Measurements from ENCODE around the gene LOXL1.

Gene LOXL1

DNA sequence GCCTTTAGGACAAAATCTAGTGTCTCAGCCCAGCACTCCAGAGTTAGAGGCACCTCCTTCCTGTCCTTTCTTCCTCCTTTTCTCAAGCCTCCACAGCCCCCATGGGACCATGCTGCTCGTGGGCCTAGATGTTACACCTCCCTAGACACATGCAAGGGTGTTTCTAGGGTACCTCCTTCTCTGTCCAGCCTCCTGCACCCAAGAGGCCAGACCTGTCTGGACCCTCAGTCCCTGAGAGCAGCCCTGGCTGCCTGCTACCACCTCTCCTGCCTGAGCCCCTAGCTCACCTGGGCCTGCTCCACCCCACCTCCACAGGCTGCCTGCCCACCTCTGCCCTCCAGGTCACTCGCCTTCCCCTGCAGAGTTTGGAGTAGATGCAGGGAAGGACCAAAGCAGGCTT is 5.2 kb downstream of the LOXL1 start:
- FAIRE-seq (no peak), DNase-seq (ENCODE audit: insufficient read length, low spot score) (no peak)
- TF ChIP-seq, protein P1, sequence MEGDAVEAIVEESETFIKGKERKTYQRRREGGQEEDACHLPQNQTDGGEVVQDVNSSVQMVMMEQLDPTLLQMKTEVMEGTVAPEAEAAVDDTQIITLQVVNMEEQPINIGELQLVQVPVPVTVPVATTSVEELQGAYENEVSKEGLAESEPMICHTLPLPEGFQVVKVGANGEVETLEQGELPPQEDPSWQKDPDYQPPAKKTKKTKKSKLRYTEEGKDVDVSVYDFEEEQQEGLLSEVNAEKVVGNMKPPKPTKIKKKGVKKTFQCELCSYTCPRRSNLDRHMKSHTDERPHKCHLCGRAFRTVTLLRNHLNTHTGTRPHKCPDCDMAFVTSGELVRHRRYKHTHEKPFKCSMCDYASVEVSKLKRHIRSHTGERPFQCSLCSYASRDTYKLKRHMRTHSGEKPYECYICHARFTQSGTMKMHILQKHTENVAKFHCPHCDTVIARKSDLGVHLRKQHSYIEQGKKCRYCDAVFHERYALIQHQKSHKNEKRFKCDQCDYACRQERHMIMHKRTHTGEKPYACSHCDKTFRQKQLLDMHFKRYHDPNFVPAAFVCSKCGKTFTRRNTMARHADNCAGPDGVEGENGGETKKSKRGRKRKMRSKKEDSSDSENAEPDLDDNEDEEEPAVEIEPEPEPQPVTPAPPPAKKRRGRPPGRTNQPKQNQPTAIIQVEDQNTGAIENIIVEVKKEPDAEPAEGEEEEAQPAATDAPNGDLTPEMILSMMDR (IDR thresholded peaks at IDR 0.05; ENCODE audit: insufficient read depth, missing control alignments), result no peak

DNA sequence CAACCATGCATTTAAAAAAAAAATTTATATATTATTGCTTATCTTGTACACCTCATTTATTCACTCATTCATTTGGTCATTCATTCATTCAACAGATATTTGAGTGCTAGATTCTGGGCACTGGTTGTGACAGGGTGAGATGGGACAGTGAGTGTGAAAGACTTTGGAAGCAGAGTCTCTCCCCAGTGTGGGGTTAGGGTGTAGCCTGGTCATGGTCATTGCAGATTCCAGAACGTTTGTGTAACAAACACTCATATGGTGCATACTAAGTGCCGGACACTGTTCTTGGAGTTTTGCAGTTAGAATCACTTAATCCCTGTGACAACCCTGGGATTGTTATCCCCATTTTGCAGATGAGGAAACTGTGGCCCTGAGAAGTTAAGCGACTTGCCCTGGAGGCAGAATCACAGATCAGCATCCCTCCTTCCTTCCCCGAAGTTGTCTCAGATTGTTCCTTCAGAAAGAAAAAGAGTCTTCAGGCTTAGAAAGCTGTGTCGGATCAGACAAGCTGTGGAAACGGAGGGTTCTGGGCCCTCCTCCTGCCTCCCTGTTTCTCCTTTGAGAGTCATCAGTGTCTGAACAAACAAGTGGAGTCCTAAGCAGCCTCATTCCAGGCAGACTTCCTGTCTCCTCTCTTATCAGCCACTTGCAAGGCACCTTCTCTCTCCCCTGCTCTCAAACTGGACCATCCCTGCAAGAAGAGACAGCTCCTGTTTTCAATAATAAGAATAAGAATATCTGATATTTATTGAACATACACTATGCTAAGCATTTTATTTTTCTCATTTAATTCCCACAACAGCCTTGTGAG is 6.3 kb downstream of the LOXL1 start:
- FAIRE-seq (no peak), DNase-seq (ENCODE audit: insufficient read length, low spot score) (no peak)
- TF ChIP-seq, protein P1 (IDR thresholded peaks at IDR 0.05; ENCODE audit: insufficient read depth, missing control alignments), result no peak

DNA sequence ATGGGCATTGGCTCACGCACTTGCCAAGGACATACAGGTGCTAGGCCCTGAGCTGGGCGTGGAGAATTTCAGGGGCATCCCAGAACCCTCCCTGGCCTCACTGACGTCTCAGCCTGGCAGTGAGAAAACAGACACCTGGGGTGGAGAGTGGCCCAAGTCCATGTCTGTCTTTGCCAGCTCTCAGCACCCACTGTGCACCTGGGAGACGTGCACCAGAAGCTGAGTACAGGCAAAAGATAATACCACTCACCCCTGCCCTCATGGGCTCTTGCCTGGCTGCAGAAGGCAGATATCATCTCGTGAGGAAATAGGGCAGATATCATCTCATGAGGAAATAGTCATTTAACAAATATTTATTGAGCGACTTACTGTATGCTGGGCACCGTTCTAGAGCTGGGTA is 8.0 kb downstream of the LOXL1 start:
- TF ChIP-seq, protein P1 (IDR thresholded peaks at IDR 0.05; ENCODE audit: insufficient read depth, missing control alignments), result no peak
- FAIRE-seq (no peak), DNase-seq (ENCODE audit: insufficient read length, low spot score) (no peak)

DNA sequence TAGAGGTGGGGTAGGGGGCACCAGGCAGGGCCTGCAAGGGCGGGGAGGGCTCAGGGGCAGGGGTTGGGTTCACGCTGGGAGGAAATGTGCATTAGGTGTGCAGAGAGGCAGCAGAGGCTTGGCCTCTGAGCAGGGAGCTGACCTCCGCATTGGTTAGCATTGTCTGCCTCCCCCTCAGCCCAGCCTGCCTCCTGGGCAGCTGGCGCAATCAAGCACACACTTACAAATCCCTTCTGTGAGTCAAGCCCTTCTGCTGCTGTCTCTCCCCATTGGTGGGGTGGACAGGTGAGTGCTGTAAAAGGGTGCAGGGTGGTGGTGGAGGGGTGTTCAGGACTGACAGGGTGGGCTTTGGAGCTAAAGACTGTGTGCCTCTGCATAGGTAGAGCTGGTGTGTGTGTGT is 9.3 kb downstream of the LOXL1 start:
- TF ChIP-seq, protein P1 (IDR thresholded peaks at IDR 0.05; ENCODE audit: insufficient read depth, missing control alignments), result no peak
- FAIRE-seq (no peak), DNase-seq (ENCODE audit: insufficient read length, low spot score) (peak; percentile 74)

DNA sequence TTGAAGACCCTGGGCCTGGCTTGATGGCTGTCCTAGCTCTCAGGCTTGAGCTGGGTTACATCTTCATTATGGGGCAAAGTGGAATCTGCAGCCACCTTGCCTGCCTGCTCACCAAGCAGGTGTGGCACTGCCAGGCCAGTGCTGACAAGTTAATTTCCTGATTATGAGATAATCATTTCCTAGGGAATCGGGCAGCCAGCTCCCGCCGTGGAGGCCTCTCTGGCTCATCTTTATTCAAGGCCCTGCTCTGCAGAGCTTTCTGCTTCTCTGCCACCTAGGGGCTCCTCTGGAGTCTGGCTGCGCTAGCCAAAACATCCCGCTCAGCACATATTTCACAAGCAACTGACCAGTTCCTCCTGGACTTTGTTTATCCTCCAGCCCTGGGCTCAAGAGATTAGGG is 9.9 kb downstream of the LOXL1 start:
- FAIRE-seq, result no peak
- no peak for DNase-seq (ENCODE audit: insufficient read length, low spot score)
- TF ChIP-seq, protein P1 (IDR thresholded peaks at IDR 0.05; ENCODE audit: insufficient read depth, missing control alignments), result no peak

DNA sequence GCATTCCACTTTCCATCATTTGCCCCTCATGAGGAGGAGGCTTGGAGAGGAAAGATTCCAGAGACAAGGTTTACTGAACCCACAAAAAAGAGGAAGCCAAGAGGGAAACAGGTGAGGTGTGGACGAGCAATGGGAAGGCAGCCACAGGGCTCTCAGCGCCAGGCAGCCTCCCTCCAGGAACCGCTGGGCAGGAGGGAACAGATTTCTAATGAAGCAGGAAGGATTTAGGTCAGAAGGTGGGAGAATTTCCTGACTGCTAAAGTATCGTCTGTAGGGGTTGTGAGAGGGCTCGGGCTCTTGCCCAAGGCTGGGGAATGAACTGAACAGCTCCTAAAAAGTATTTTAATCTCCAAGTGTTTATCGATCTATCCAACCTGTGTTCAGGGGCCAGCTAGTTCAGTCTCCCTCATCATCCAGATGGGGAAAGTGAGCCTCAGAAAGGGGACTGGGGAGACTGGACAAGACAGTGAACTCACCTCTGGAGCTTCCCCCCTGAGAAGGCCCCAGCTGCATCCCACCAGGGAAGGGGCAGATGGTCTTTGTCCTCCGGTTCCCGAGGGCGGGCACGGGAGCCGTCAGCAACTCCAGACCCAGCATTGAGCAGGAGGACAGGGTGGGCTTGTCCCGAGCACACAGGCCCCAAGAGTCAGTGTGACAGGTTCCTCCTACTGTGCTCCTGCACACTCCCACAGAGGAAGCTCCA is 10.5 kb downstream of the LOXL1 start:
- no peak for FAIRE-seq
- DNase-seq (ENCODE audit: insufficient read length, low spot score), result no peak
- TF ChIP-seq, protein P1 (IDR thresholded peaks at IDR 0.05; ENCODE audit: insufficient read depth, missing control alignments), result no peak

DNA sequence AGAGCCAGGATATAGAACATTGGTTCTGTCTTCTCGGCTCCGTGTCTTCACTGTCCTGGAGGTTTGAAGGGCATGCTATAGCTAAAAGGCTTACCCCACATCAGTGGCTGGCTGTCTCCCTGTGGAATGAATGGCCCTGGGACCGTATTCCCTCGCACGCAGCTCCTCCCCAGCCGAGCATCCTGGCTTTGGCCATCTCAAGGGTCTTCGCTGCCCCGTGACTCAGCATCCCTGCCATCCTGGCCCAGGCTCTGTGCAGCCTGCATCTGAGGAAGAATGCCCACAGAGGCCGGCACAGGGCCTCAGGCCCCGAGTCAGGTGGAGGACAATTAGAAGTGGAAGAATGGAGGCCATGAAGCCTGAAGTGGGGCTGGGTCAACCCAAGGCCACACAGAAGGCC is 11.0 kb downstream of the LOXL1 start:
- DNase-seq (ENCODE audit: insufficient read length, low spot score) (no peak), FAIRE-seq (no peak)
- TF ChIP-seq, protein P1 (IDR thresholded peaks at IDR 0.05; ENCODE audit: insufficient read depth, missing control alignments), result no peak
